ENCODE results near the gene CFAP299. TPM values are rescaled to one million over a fixed set of nuclear protein-coding genes. Genes with fewer than 3 reads are reported as not detected.

The CFAP299 gene
- total and polyA plus RNA-seq, 2 of the 13 experiments (the other 11 are each of a cell fraction or from before 2014, with no cell fraction given) = not detected

- TF ChIP-seq AHDC1 (CRISPR knock-in tag; IDR thresholded peaks at IDR 0.05; ENCODE audit: borderline replicate concordance) (no peak), HNF1B (CRISPR knock-in tag; IDR thresholded peaks at IDR 0.05) (no peak)
Observed at GRCh38 chr4:80417019-80417418, 81.5 kb downstream of the CFAP299 start (continued).

GRCh38 chr4:80419946-80420345 lies 84.4 kb downstream of the CFAP299 start:
- Histone ChIP-seq H3K27ac (ENCODE audit: extremely low read length, insufficient read depth, low read length) (no peak overlapping the region), H3K4me3 (replicated peaks in 1 of 3; ENCODE audit: insufficient read depth in 1 of 3, low read depth in 2 of 3, low read length in 3 of 3) (no peak overlapping the region), H3K9me3 (ENCODE audit: low read length) (no peaks in the 10 kb centered on the region), H3K4me1 (ENCODE audit: insufficient read depth, low read length) (no peaks in the 10 kb centered on the region), H3K9ac (ENCODE audit: insufficient read depth, low read depth, low read length) (no peak overlapping the region), H3K36me3 (replicated peaks in 1 of 2; ENCODE audit: control insufficient read depth in 1 of 2, insufficient read depth in 2 of 2, low read length in 2 of 2) (no peaks in the 10 kb centered on the region), H3K79me2 (ENCODE audit: insufficient read depth, low read length) (no peaks in the 10 kb centered on the region), H3K27me3 (ENCODE audit: control insufficient read depth in 1 of 2, insufficient read depth in 2 of 2, low read length in 2 of 2) (no peaks in the 10 kb centered on the region), H2AFZ (ENCODE audit: low read length) (no peak overlapping the region), H4K20me1 (ENCODE audit: insufficient read depth, low read length) (no peaks in the 10 kb centered on the region), H3K4me2 (ENCODE audit: low read depth, low read length) (no peak overlapping the region)
- ATAC-seq (no peak), DNase-seq (ENCODE audit: low spot score) (no peak), FAIRE-seq (no peak)
- no peak for TF ChIP-seq BRF2 (CRISPR knock-in tag; IDR thresholded peaks at IDR 0.05)
- TF ChIP-seq ZNF891 (CRISPR knock-in tag; IDR thresholded peaks at IDR 0.05) = no peak
- in situ Hi-C loops (cut with HindIII; ENCODE audit: extremely low pct_ligation_motif_present, low pct_unique_long_range_greater_than_20kb) = no loop called here
- BruUV-seq (replicated peaks) = no TSS peak
- ChIA-PET CTCF (ENCODE audit: low intra/inter-chr PET ratio, low total read pairs) (no interaction called here), POLR2A (no interaction called here)
- WGBS (ENCODE audit: low lambda C conversion rate) = 0% methylated on average over 1 of the region's 1 CpG
- intact Hi-C loops (cut with micrococcal nuclease; ENCODE audit: unreplicated experiment) = loop anchor here (10.0 kb wide), 1 partner anchor 375 kb away; no protein-coding TSS in a partner anchor

All from HepG2 (cell line).